ENCODE measurements around the gene PAAF1.
"Not testable (repeated sequence)": the region's sequence is repeated elsewhere in the genome, so short reads cannot be mapped to it uniquely, and the experiment has no call there.

PAAF1 gene

DNA sequence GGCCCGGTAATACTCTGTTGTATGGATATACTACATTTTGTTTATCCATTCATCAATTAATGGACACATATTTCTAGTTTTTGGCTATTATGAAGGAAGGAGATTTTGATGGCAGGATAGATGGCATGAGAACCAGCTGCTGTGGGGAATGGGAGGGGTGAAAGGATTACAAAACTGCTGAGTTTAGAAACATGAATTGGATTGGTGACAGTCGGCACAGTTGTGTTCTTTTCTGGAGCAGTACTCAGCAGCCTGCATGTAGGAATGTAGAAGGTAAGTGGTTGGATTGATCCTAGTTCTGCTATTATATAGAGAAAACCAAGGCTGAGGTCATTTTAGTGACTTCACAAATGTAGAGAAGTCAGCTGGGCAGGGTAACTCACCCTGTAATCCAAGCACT lies 7.1 kb downstream of the PAAF1 start:
- no peak for DNase-seq (ENCODE audit: low read depth)

DNA sequence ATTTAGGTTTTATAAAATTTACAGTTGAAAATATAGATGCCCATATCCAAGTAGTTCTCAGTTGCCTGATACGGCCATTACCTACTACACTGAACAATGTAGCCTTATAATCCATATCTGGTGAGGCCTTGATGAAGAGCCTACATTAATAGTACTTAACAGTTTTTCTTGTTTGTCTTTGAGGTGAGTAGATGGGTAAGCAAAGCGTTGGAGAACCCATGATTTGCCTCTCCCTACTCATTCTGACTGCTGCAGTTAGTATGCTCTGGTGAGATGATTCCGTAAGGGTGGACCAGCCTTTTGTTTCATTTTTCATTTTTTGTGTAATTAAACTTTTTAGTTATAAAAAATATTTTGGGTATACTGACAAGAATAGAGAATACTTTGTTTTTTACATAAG lies 11.4 kb downstream of the PAAF1 start:
- DNase-seq (ENCODE audit: low read depth) = no peak

DNA sequence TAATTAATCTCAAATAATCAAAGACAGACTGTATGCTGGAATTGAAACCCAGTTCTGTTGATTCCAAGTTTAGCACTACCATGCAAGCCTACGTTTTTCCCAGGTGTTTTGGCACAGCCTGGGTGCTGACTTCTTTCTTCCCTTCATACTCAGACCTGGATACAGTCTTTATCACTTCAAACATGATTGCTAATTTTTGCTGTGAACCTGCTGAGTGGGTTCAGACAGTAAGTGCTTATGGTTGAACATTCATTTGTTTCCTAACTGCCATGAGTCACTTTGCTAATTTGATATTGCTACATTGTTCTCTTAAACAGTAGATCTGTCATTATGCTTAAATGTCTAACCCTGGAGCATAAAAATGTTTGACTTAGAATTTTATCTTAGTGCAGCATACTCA lies 12.2 kb downstream of the PAAF1 start:
- no peak for DNase-seq (ENCODE audit: low read depth)

GRCh38 chr11:73889536-73889935 lies 12.7 kb downstream of the PAAF1 start:
- DNase-seq (ENCODE audit: low read depth) = no peak

DNA sequence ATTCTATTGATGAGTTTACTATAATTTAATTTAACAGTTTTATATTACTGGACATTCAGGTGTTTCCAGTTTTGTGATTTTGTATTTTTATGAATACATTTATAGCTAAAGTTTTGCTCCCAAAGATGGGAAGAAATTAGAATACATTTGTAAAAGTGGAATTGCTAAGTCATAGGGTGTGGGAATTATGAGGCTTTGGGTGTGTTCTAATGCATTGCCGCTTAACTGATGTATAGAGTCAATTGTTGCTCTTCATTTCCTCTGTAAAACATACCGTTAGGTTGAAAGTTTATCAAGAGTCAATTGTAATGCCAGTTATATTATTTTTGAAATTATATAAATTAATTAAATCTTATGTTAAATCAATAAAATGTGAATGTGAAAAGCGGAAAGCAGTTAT lies 16.2 kb downstream of the PAAF1 start:
- DNase-seq (ENCODE audit: low read depth) = no peak

GRCh38 chr11:73894725-73895335 lies 18.0 kb downstream of the PAAF1 start:
- DNase-seq (ENCODE audit: low read depth) = no peak

DNA sequence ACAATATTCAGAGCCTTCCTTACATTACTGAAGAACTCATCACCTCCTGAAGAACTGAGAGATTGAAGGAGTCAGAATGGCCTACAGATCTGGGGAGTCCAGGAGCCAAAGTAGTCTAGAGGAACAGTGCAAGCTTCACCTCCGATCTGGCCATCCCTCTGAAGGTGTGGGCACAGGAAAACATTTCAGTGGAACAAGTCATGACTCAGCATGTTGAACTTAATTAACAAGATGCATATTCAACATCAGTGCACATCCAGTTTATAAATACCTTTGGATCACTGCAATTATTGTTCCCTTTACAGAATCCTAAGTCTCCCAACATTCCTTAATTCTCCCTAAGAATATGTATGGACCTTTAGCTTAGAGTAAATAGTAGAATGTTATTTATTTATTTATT lies 25.5 kb downstream of the PAAF1 start:
- no peak for DNase-seq (ENCODE audit: low read depth)

DNA sequence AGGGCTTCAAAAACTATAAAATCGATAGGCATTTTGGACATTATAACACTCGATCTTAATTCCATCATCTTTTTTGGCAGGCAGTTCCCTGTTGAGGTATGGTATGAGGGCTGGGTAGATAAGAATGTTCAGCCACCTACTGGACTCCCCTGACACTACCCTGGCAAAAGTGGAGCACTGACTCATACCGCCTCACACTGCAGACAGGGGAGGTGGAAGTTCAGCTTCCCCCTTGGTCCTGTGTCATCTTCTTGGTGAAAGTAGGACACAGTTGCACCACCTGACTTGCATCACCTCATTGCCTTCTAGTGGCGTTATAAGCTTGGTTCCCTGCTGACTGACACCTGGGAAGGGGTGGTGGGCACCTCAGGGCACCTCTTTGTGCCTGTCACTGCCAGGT lies 30.4 kb downstream of the PAAF1 start:
- DNase-seq (ENCODE audit: low read depth) = no peak

DNA sequence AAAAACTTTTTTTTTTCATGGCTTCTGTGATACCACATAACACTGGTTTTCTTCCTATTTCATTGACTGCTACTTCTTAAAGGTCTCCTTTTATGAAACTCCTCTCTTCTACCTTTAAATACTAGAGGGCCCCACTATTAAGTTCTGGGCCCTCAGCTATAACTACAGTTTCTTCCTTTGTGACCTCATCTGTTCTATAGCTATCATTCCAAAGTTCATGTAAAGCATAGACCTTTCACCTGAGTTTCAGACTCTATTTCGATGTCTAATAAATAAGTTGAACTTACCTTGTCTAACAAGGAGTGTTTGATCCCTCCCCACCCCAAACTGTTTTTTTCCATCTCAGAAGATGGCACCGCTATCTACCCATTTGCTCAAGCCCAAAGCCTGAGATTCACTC lies 35.2 kb downstream of the PAAF1 start:
- DNase-seq (ENCODE audit: low read depth) = no peak

- no peak for DNase-seq (ENCODE audit: low read depth)
These were observed 36.7 kb downstream of the PAAF1 start for GRCh38 chr11:73913472-73913871.

DNA sequence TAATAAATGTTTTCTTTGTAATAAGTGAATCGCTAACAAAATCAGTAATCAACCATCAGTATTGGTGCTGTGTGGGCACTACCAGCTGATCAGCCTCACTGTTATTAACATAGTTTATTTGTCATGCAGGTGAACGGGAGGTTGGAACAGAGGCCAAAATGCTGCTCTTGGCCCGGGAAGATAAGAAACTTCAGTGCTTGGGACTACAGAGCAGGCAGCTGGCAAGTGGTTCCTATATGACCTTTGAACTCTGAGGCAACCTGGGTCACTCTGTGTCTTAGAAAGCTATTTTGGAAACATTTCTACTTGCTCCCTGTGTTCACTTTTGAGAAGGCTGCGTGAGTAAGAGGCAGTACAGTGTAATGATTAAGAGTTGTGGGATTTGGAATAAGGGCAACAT lies 37.5 kb downstream of the PAAF1 start:
- DNase-seq (ENCODE audit: low read depth) = no peak

DNA sequence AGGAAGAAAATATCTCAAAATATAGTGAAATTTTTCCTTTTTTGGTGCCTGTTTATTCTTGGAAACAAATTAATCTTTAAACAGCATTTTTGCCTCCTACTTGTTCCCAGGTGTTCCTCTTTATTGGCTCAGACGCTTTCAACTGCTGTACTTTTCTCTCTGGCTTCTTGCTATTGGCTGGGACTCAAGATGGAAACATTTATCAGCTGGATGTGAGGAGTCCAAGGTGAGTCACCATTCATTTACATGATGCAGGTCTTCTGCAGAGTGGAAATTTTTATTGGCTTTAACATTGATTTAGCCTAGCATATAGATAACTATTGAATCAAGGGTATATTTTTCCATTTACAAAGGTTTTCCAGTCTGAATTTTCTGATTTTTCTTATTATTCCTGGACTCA lies 39.6 kb downstream of the PAAF1 start:
- no peak for DNase-seq (ENCODE audit: low read depth)

DNA sequence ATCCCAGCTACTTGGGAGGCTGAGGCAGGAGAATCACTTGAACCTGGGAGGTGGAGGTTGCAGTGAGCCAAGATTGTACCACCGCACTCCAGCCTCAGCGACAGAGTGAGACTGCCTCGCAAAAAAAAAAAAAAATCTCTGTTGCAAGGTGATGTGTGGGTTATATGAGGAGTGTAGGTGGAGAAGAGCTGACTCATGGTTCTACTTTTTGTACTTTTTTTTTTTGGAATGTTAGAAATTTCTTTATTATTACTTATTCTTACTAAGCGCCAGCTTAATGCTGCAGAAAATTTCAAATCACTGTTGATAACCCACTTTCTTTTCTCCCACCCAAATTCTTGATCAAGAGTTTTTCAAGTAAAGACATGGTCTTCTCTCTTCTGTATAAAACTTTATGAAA lies 44.4 kb downstream of the PAAF1 start:
- no peak for DNase-seq (ENCODE audit: low read depth)

DNA sequence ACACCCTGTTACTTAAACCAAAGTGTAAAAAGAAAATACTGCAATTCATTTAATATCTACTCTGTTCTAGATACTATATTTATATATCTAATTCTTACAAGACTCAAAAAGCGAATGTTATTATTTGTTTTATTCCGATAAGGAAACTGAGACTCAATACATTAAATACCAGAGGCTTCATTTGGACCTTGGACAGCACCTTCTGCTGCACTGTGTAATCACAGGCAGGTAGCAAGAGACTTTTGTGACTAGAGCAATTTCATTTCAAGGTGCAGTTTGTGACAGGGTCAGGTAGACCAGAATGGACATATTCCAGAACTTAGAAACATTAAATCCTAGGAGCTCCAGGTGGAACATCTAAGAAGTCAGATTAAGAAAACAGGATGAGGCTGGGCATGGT lies 52.6 kb downstream of the PAAF1 start:
- no peak for DNase-seq (ENCODE audit: low read depth)

- no peak for DNase-seq (ENCODE audit: low read depth)
These were observed 54.3 kb downstream of the PAAF1 start for GRCh38 chr11:73931039-73931645.

DNA sequence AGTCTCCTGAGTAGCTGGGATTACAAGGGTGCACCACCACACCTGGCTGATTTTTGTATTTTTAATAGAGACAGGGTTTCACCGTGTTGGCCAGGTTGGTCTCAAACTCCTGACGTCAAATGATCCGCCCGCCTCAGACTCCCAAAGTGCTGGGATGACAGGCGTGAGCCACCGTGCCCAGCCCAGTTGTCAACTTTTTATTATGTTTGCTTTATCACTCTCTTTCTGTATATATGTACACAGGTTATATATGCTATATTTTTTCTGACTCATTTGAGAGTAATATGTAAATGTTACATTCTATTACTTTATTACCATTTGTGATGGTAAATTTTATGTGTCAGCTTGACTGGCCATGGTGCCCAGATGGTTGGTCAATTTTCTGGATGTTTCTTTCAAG lies 55.2 kb downstream of the PAAF1 start:
- no peak for DNase-seq (ENCODE audit: low read depth)

- no peak for DNase-seq (ENCODE audit: low read depth)
These were observed 56.0 kb downstream of the PAAF1 start for GRCh38 chr11:73932781-73933180.

GRCh38 chr11:73936047-73936446 lies 59.2 kb downstream of the PAAF1 start:
- not testable (repeated sequence) for DNase-seq (ENCODE audit: low read depth)

DNA sequence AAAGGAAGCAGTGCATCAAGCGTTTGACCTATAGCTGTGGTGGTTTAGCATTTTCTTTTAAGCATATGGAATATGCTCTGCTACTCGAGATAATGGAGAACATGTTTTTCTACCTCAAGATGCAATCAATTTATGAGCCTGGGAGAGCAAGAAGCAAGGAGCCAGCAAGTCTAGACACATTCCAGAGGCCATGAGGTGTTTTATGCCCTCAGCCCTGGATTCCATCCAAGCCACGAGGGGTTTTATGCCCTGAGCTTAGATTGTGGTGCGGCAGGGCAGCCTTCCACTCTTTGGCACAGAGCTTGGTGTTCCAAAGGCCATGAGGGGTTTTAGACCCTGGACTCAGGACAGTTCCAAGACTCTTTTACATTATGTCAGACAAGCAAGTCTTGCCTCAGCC lies 62.3 kb downstream of the PAAF1 start:
- no peak for DNase-seq (ENCODE audit: low read depth)

GRCh38 chr11:73940801-73941570 lies 64.2 kb downstream of the PAAF1 start:
- no peak for DNase-seq (ENCODE audit: low read depth)

- DNase-seq (ENCODE audit: low read depth) = no peak
These were observed 65.2 kb downstream of the PAAF1 start for GRCh38 chr11:73942010-73942409.

GRCh38 chr11:73944085-73944484 lies 67.3 kb downstream of the PAAF1 start:
- no peak for DNase-seq (ENCODE audit: low read depth)

DNA sequence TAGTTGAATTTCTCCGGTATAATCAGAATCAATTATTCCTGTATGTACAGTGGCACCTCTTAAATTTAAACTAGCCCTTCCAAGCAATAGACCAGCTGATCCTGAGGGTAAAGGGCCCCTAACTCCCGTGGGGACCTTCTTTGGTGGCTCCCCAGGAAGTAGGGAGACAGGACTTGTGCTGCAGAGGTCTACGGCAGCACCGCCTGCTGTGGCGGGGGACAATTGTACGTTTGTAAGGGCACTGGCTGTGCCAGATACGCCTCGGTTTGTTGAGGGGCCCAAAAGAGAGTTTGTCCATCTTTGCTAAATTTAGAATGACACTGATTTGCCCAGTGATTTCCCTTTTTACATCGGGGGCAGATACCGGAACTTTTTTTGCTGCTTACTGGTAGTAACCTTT lies 68.1 kb downstream of the PAAF1 start:
- DNase-seq (ENCODE audit: low read depth) = no peak

DNA sequence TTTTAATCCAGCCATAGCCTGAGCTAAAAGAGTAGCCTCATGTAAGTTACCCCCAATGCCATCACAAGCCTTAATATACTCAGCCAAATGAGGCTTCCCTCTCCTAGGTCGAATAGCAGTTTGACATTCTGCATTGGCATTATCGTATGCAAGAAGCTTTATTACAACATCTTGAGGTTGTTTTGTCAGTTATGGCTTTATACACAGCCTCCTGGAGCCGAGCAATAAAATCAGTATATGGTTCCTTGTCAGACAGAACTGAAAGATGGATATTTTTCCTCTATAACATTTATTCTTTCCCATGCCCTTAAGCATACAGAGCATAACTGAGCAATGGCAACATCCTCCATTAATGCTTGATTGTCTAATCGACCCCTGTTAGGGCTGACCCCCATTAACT lies 68.6 kb downstream of the PAAF1 start:
- DNase-seq (ENCODE audit: low read depth) = no peak
